Glutamatergic neuron (in vitro differentiated cells): ENCODE measurements around the gene FXYD7. TPM values are rescaled to one million over a fixed set of nuclear protein-coding genes. Genes with fewer than 3 reads are reported as not detected.
A peak's percentile ranks its signal among the peaks of the same experiment; 100 is the strongest.

Experiments used
- DNase-seq: peaks from one replicate; pipeline ENCODE4 v3.0.0; 2022
- H3K27ac Mint-ChIP-seq: one replicate; pipeline ENCODE4 v1.8.0; 2020; ENCODE audit warnings: mild to moderate bottlenecking, mixed read lengths, inconsistent platforms; ENCODE audit not compliant: unreplicated experiment
- H3K27me3 Mint-ChIP-seq: one replicate; pipeline ENCODE4 v1.8.0; 2020; ENCODE audit warnings: mild to moderate bottlenecking, moderate library complexity, mixed read lengths, inconsistent platforms; ENCODE audit not compliant: unreplicated experiment
- H3K36me3 Mint-ChIP-seq: one replicate; pipeline ENCODE4 v1.8.0; 2020; ENCODE audit warnings: mild to moderate bottlenecking, mixed read lengths, inconsistent platforms; ENCODE audit not compliant: unreplicated experiment
- H3K4me1 Mint-ChIP-seq: one replicate; pipeline ENCODE4 v1.8.0; 2020; ENCODE audit warnings: mild to moderate bottlenecking, low read depth, mixed read lengths, inconsistent platforms; ENCODE audit not compliant: unreplicated experiment
- H3K4me3 Mint-ChIP-seq: one replicate; pipeline ENCODE4 v1.8.0; 2020; ENCODE audit warnings: mild to moderate bottlenecking, mixed read lengths, inconsistent platforms; ENCODE audit not compliant: unreplicated experiment
- H3K9me3 Mint-ChIP-seq: one replicate; pipeline ENCODE4 v1.8.0; 2020; ENCODE audit warnings: mild to moderate bottlenecking, moderate library complexity, mixed read lengths, inconsistent platforms; ENCODE audit not compliant: unreplicated experiment
- CTCF ChIP-seq: fragments of 200-600 bp; sonication (generic); IDR thresholded peaks from one replicate; pipeline ENCODE4 v1.5.0; 2021; ENCODE audit not compliant: partially characterized antibody, unreplicated experiment
- total RNA-seq: library from RNA; stranded (reverse); fragmentation: NEBNext Ultra II Directional; extraction: Animal tissue kit (Norgen Biotek cat#: 25700); gene quantifications from one replicate; pipeline ENCODE4 v1.2.1, GENCODE V29; 2021; ENCODE audit not compliant: unreplicated experiment

Gene FXYD7
- total RNA-seq, 1 donor from 2014 or later = 22.3 TPM

- no peak overlapping the region for H3K27ac Mint-ChIP-seq
- no peak overlapping the region for H3K4me3 Mint-ChIP-seq
- peaks cover 19% of the 10 kb centered on the region for H3K36me3 Mint-ChIP-seq
- H3K27me3 Mint-ChIP-seq = peaks cover 3% of the 10 kb centered on the region
- no peak for TF ChIP-seq CTCF
- no peaks in the 10 kb centered on the region for H3K4me1 Mint-ChIP-seq
- no peak for DNase-seq
- H3K9me3 Mint-ChIP-seq = peaks cover 2% of the 10 kb centered on the region
Measured at GRCh38 chr19:35164418-35164817, 21.4 kb downstream of the FXYD7 start.

- peak overlapping the region; percentile 55 for H3K27ac Mint-ChIP-seq
- TF ChIP-seq CTCF = no peak
- H3K36me3 Mint-ChIP-seq = peaks cover 19% of the 10 kb centered on the region
- H3K9me3 Mint-ChIP-seq = peaks cover 2% of the 10 kb centered on the region
- DNase-seq = no peak
- H3K4me1 Mint-ChIP-seq = no peaks in the 10 kb centered on the region
- no peak overlapping the region for H3K4me3 Mint-ChIP-seq
- peaks cover 3% of the 10 kb centered on the region for H3K27me3 Mint-ChIP-seq
Measured at GRCh38 chr19:35165200-35166058, 22.4 kb downstream of the FXYD7 start.

- H3K27me3 Mint-ChIP-seq = peaks cover 3% of the 10 kb centered on the region
- H3K36me3 Mint-ChIP-seq = peaks cover 19% of the 10 kb centered on the region
Measured at GRCh38 chr19:35166100-35167063, 23.3 kb downstream of the FXYD7 start.

GRCh38 chr19:35167251-35168119 is 24.4 kb downstream of the FXYD7 start:
- peaks cover 15% of the 10 kb centered on the region for H3K36me3 Mint-ChIP-seq
- DNase-seq = no peak
- H3K4me3 Mint-ChIP-seq = no peak overlapping the region
- no peak for TF ChIP-seq CTCF
- H3K4me1 Mint-ChIP-seq = no peaks in the 10 kb centered on the region
- H3K27me3 Mint-ChIP-seq = peaks cover 3% of the 10 kb centered on the region
- peaks cover 2% of the 10 kb centered on the region for H3K9me3 Mint-ChIP-seq
- H3K27ac Mint-ChIP-seq = no peak overlapping the region

More at GRCh38 chr19:35166100-35167063, 23.3 kb downstream of the FXYD7 start:
- DNase-seq = no peak
- Mint-ChIP-seq H3K27ac (no peak overlapping the region), H3K4me3 (no peak overlapping the region), H3K9me3 (peaks cover 2% of the 10 kb centered on the region), H3K4me1 (no peaks in the 10 kb centered on the region)
- no peak for TF ChIP-seq CTCF
